Measurements from ENCODE around the gene MYOZ2.
"Not testable (repeated sequence)": the region's sequence is repeated elsewhere in the genome, so short reads cannot be mapped to it uniquely, and the experiment has no call there.

Gene MYOZ2

GRCh38 chr4:119130365-119131065 is 5.1 kb upstream of the MYOZ2 start:
- no peak for DNase-seq

DNA sequence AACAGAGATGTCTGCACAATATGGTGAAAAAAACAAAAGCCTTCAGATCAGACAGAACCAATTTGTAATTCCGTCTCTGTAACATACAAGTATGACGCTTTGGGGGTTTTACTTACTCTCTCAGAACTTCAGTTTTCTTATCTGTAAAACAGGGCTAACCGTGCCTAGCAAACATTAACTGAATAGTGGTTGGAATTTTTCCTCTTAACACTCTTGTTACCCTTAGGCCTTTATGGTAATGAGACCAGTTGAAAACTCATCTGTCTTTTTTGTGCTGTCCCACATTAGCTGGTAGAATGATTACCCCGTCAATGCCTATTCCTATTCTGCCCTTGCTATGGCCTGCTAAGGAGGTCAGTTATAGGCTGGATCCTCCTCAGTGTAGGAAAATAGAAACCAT is 4.5 kb upstream of the MYOZ2 start:
- DNase-seq: no peak

GRCh38 chr4:119132306-119132705 is 3.3 kb upstream of the MYOZ2 start:
- DNase-seq: no peak

- no peak for DNase-seq
These were observed 914 bp downstream of the MYOZ2 start for GRCh38 chr4:119136546-119136945.

GRCh38 chr4:119138046-119138445 is 2.4 kb downstream of the MYOZ2 start:
- DNase-seq: no peak

GRCh38 chr4:119139311-119139710 is 3.7 kb downstream of the MYOZ2 start:
- no peak for DNase-seq

DNA sequence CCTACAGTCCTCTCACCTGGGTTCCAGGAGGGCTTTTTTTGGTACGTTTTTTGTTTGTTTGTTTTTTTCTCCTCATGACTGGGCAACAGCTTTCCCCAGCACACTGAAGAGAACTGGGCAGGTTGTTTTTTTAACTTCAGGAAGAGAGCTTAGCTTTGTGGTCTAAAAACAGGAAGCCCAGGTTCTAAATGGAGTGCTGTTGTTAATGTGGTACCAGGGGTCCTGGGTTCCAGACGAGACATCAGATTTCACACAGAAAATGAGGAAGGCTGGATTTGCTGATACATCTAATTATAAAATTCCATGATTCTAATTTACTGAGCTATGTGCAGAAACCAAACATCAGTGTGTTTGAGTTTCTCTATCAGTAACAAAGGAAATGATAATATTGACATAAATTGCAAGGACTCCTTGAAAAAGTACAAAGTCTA is 4.2 kb downstream of the MYOZ2 start:
- DNase-seq: no peak

DNA sequence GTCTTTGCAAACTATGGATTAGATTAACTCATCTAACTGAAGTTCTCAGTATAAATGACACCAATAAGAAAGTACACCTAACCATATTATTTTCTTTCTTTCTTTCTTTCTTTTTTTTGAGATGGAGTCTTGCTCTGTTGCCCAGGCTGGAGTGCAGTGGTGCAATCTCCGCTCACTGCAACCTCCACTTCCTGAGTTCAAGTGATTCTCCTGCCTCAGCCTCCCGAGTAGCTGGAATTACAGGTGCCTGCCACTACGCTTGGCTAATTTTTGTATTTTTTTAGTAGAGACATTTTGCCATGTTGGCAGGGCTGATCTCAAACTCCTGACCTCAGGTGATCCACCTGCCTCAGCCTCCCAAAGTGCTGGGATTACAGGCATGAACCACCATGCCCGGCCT is 5.7 kb downstream of the MYOZ2 start:
- not testable (repeated sequence) for DNase-seq

DNA sequence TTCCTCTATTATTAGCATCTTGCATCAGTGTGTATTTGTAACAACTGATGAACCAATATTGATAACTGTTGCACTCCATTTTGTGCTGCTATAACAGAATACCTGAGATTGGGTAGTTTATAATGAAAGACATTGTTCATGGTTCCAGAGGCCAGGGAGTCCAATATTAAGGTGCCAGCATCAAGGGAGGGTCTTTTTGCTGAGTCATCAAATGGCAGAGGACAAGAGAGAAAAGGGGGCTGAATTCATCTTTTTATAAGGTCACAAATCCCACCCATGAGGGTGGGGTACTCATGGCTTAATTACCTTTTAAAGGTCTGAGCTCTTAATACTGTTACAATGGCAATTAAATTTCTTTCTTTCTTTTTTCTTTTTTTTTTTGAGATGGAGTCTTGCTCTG is 7.2 kb downstream of the MYOZ2 start:
- no peak for DNase-seq

DNA sequence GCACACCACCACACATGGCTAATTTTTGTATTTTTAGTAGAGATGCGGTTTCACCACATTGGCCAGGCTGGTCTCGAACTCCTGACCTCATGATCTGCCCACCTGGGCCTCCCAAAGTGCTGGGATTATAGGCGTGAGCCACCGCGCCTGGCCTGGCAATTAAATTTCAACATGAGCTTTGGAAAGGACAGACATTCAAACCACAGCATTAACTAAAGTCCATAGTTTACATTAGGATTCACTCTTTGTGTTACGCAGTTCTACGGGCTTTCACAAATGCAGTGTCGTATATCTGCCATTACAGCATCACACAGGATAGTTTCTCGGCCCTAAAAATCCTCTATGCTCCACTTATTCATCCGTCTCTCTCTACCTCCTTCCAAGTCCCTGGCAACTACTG is 7.7 kb downstream of the MYOZ2 start:
- not testable (repeated sequence) for DNase-seq

DNA sequence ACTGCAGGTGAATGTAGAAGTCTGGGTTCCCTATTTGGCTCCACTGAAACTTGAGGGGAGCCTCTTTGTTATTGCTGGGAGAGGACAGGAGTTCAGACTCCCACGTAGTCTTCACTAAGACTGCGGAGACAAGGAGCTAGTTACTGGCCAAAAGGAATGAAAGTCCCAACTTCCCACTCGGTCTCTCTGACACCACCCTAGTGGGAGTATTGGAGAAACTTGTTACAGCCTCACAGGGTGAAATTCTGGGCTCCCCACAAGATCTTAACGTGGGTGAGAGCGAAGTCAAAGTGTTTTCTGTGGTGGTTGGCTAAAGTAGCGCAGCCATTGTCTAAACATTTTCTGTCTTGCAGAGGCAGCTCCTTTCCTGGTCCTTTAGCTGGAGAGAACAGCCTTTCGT is 13.5 kb downstream of the MYOZ2 start:
- DNase-seq: no peak

DNA sequence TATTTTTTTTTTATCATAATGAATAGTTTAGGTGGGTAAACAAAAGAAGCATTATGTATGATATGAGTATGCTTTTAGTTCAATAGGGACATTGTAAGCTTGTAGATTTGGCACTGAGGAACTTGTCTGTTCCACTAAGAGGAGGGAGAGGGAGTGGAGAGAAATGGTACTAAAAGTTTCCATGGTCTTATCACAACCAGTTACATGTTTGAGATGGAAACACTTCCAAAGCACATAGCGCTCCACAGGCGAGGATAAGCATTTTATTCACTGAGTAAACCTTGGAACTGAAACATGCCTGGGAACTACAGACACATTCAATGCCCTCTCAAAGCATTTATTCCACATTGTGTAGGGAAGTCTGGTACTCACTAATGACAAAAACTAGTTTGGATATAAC is 15.5 kb downstream of the MYOZ2 start:
- no peak for DNase-seq

DNA sequence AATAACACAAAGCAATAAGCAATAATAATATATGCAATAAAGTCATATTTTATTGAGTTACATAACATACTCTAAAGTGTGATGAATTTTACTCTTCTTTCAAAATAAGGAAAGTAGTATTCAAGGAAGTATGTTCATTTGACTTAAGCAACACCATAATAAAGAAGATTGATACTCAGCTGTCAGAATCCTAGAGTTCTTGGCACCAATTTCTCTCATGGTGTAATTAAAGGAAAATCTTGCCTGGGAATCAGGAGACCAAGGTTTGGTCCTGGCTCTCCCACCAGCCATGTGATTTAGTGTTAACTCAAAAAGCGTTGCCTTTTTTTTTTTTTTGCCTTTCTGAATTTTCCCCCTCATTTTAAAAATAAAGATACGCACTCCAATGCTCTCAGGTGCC is 17.1 kb downstream of the MYOZ2 start:
- DNase-seq: no peak

- no peak for DNase-seq
These were observed 26.5 kb downstream of the MYOZ2 start for GRCh38 chr4:119162174-119162573.

DNA sequence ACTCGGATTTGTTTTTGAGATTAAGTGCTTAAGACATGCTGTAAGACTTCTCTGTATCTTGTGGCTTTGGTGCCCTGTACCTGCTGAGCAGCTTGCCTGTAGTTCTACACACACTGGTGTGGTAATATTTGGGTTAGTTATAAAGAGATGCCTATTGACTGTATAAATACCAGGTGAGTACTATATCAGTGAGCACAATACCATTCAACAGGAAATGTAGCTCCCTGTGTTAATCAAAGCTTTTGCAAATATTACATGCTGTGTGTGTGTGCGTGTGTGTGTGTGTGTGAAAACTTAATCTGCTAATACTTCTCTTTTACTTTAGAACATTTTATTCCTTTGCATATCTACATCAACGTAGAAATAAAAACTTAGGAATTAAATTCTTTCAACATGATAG is 30.1 kb downstream of the MYOZ2 start:
- DNase-seq: no peak

GRCh38 chr4:119170195-119170594 is 34.6 kb downstream of the MYOZ2 start:
- DNase-seq: no peak

DNA sequence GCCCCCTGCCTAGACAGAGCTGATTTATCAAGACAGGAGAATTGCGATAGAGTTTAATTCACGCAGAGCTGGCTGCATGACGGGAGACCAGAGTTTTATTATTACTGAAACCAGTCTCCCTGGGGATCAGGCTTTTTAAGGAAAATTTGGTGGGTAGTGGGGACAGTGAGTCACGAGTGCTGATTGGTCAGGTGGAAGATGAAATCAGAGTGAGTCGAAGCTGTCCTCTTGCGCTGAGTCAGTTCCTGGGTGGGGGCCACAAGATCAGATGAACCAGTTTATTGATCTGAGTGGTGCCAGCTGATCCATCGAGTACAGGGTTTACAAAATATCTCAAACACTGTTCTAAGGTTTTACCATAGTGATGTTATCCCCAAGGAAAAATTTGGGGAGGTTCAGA is 36.6 kb downstream of the MYOZ2 start:
- no peak for DNase-seq

DNA sequence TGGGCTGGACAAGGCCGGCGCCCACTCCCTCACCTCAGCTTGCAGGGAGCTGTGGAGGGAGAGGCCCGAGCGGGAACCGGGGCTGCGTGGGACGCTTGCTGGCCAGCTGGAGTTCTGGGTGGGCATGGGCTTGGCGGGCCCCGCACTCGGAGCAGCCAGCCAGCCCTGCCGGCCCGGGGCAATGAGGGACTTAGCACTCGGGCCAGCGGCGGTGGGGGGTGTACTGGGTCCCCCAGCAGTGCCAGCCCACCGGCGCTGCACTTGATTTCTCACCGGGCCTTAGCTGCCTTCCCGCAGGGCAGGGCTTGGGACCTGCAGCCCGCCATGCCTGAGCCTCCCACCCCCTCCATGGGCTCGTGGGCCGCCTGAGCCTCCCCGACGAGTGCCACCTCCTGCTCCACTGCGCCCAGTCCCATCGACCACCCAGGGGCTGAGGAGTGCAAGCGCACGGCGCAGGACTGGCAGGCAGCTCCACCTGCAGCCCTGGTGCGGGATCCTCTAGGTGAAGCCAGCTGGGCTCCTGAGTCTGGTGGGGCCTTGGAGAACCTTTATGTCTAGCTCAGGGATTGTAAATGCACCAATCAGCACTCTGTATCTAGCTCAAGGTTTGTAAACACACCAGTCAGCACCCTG is 38.2 kb downstream of the MYOZ2 start:
- not testable (repeated sequence) for DNase-seq

DNA sequence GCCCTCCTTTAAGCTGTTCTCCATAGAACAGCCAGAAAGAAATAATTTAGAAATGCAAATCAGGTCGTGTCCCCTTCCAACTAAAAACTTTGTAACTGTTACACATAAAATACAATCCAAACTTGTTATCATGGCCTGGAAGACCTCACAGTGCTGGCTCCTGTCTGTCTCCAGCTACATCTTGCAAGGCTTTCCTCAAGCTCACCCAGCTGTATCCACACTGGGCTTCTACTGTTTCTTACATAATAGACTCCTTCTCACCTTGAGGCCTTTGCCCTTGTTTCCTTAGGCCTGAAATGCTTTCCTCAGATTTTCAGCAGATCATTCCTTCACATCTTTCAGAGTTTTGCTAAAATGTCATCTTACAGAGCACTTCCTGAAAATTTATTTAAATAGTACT is 43.4 kb downstream of the MYOZ2 start:
- no peak for DNase-seq

DNA sequence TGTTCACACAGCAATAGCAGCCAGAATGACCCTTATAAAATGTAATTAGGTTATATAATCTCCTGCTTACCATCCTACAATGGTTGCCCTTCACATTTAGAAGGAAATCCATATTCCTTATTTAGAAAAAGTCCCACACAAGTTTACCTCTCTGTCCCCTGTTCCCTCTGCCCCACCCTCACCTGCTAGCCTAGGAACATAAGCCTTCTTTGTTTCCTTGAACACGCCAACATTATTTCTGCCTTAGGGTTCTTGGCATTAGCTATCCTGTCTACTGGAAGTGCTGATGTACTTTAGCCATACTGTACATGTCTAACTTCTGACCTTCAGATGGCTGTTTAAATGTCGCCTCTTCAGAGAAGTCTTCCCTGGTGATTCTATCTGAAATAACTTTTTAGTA is 48.5 kb downstream of the MYOZ2 start:
- no peak for DNase-seq

- DNase-seq: no peak
These were observed 54.0 kb downstream of the MYOZ2 start for GRCh38 chr4:119189638-119190037.

DNA sequence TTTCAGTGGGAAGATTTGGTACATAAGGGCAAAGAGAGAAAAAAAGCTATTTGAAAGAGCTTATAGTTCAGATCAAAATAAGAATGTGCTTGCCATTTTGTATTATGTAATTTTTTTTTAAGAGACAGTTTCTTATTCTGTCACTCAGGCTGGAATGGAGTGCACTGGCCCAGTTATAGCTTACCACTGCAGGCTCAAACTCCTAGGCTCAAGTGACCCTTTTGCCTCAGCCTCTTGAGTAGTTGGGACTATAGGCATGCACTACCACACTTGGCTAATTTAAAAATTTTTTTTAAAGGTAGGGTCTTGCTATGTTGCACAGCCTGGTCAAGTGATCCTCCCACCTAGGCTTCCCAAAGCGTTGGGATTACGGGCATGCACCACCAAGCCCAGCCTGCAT is 54.7 kb downstream of the MYOZ2 start:
- no peak for DNase-seq

DNA sequence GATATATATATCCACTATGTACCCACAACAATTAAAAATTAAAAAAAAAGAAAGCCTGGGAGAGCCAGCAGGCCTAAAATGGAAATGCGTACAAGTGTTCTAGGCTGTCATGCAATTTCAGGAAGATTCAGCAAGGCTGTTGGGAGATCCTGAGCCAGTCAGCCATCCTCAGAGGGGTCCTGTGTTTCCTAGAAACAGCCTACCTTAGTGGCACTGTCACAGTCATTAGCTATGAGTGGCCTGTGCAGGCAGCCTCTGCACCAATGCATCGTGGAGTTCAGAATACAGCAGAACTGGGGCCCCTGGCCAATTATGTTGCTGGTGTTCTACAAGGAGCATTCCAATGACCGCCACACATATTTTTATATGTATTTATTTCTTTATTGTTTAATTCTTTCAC is 55.9 kb downstream of the MYOZ2 start:
- no peak for DNase-seq

DNA sequence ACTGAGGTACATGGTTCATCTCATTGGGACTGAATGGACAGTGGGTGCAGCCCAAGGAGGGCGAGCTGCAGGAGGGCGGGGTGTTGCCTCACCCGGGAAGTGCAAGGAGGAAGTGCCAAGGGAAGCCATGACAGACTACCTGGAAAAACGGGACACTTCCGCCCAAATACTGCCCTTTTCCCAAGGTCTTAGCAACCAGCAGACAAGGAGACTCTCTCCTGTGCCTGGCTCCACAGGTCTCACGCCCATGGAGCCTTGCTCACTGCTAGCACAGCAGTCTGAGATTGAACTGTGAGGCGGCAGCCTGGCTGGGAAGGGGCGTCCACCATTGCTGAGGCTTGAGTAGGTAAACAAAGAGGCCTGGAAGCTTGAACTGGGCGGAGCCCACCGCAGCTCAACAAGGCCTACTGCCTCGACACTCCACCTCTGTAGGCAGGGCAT is 62.2 kb downstream of the MYOZ2 start:
- DNase-seq: no peak

DNA sequence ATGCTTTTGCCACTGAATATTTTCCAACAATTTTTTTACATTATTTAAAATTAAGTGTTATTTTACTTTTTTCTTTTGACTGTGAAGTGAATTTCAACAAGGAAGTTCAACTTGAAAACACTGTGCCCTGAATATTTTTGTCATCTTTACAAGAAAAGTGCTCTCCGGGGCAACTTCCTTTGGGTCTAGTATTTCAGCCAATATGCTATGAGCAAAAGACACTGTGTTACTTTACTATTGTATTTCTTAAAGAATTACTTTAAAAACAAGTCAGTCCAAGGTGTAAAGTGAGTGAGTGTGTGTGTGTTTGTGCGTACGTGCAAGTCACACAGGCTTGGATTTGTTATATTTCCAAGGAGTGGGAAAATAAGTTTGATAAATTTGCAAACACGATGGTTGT is 69.3 kb downstream of the MYOZ2 start:
- no peak for DNase-seq
